Osteocyte (in vitro differentiated cells): ENCODE measurements around the gene TUBB1. TPM values are rescaled to one million over a fixed set of nuclear protein-coding genes. Genes with fewer than 3 reads are reported as not detected.

Experiments
- DNase-seq: peaks from one replicate; pipeline ENCODE4 v3.0.0; 2021; ENCODE audit warnings: mixed read lengths; ENCODE audit not compliant: unreplicated experiment; ENCODE audit errors: extremely low spot score
- H3K27ac Mint-ChIP-seq: one replicate; pipeline ENCODE4 v1.8.0; 2021; ENCODE audit warnings: mild to moderate bottlenecking, mixed read lengths; ENCODE audit not compliant: unreplicated experiment
- H3K27me3 Mint-ChIP-seq: one replicate; pipeline ENCODE4 v1.8.0; 2021; ENCODE audit warnings: mixed read lengths; ENCODE audit not compliant: unreplicated experiment
- H3K36me3 Mint-ChIP-seq: one replicate; pipeline ENCODE4 v1.8.0; 2021; ENCODE audit warnings: mixed read lengths; ENCODE audit not compliant: unreplicated experiment
- H3K4me1 Mint-ChIP-seq: one replicate; pipeline ENCODE4 v1.8.0; 2021; ENCODE audit warnings: mixed read lengths; ENCODE audit not compliant: unreplicated experiment
- H3K4me3 Mint-ChIP-seq: one replicate; pipeline ENCODE4 v1.8.0; 2021; ENCODE audit warnings: mild to moderate bottlenecking, moderate library complexity, mixed read lengths; ENCODE audit not compliant: unreplicated experiment
- H3K9me3 Mint-ChIP-seq: one replicate; pipeline ENCODE4 v1.8.0; 2021; ENCODE audit warnings: mixed read lengths; ENCODE audit not compliant: unreplicated experiment
- CTCF ChIP-seq: fragments of 200-600 bp; sonication (generic); IDR thresholded peaks from 2 replicates; pipeline ENCODE4 v1.5.0; 2021; ENCODE audit warnings: antibody characterized with exemption, mild to moderate bottlenecking, moderate library complexity
- total RNA-seq: library from RNA; stranded (reverse); gene quantifications from 2 replicates; pipeline ENCODE4 v1.2.1, GENCODE V29; 2021

TUBB1 gene
- total RNA-seq, 1 donor from 2014 or later: not detected

GRCh38 chr20:59018817-59019216 is 412 bp upstream of the TUBB1 start:
- Mint-ChIP-seq H3K9me3 (no peaks in the 10 kb centered on the region), H3K4me3 (no peak overlapping the region), H3K27ac (no peak overlapping the region), H3K36me3 (peaks cover 11% of the 10 kb centered on the region), H3K4me1 (peaks cover 31% of the 10 kb centered on the region), H3K27me3 (no peaks in the 10 kb centered on the region)
- TF ChIP-seq CTCF: no peak
- peak; percentile 73 for DNase-seq

GRCh38 chr20:59020938-59021551 is 1.8 kb downstream of the TUBB1 start:
- TF ChIP-seq CTCF: no peak
- Mint-ChIP-seq H3K27me3 (no peaks in the 10 kb centered on the region), H3K4me1 (peaks cover 20% of the 10 kb centered on the region), H3K36me3 (peaks cover 19% of the 10 kb centered on the region), H3K27ac (peak overlapping the region; percentile 71), H3K9me3 (no peaks in the 10 kb centered on the region), H3K4me3 (no peak overlapping the region)
- DNase-seq: peak; percentile 36

GRCh38 chr20:59022754-59023153 is 3.5 kb downstream of the TUBB1 start:
- Mint-ChIP-seq H3K27me3 (no peaks in the 10 kb centered on the region), H3K36me3 (peaks cover 30% of the 10 kb centered on the region), H3K27ac (no peak overlapping the region), H3K4me3 (no peak overlapping the region), H3K4me1 (peaks cover 24% of the 10 kb centered on the region), H3K9me3 (no peaks in the 10 kb centered on the region)
- peak; percentile 66 for DNase-seq
- no peak for TF ChIP-seq CTCF

GRCh38 chr20:59023616-59024015 is 4.4 kb downstream of the TUBB1 start:
- Mint-ChIP-seq H3K4me1 (peaks cover 33% of the 10 kb centered on the region), H3K36me3 (peaks cover 34% of the 10 kb centered on the region), H3K9me3 (no peaks in the 10 kb centered on the region), H3K4me3 (no peak overlapping the region), H3K27me3 (no peaks in the 10 kb centered on the region), H3K27ac (no peak overlapping the region)
- DNase-seq: peak; percentile 70
- TF ChIP-seq CTCF: no peak

GRCh38 chr20:59024111-59024530 is 4.9 kb downstream of the TUBB1 start:
- peak; percentile 81 for DNase-seq
- no peak for TF ChIP-seq CTCF
- H3K4me3 Mint-ChIP-seq: no peak overlapping the region
- peaks cover 38% of the 10 kb centered on the region for H3K36me3 Mint-ChIP-seq
- peaks cover 38% of the 10 kb centered on the region for H3K4me1 Mint-ChIP-seq
- H3K27ac Mint-ChIP-seq: no peak overlapping the region
- no peaks in the 10 kb centered on the region for H3K27me3 Mint-ChIP-seq
- no peaks in the 10 kb centered on the region for H3K9me3 Mint-ChIP-seq
